GM23338 (cell line): ENCODE data around the gene MPZL1. TPM values are rescaled to one million over a fixed set of nuclear protein-coding genes. Genes with fewer than 3 reads are reported as not detected.

Experiments
- ATAC-seq: fragments of 200-7000 bp; cut with Tn5 transposase; 3 replicates; pipeline ENCODE4 v1.9.1; 2020
- DNase-seq: peaks from one replicate; pipeline ENCODE4 v3.0.0-alpha.2; 2015; ENCODE audit warnings: low spot score
- H2AFZ ChIP-seq: fragments of 200-600 bp; sonication (generic); 2 replicates; pipeline ENCODE4 v1.8.0; 2016; ENCODE audit warnings: antibody characterized with exemption, mild to moderate bottlenecking, moderate library complexity
- H3F3A ChIP-seq: fragments of 200-600 bp; sonication (generic); replicated peaks from 2 replicates; pipeline ENCODE4 v1.8.0; 2017; ENCODE audit warnings: antibody characterized with exemption, mixed run types, low read depth
- H3K27ac ChIP-seq: fragments of 200-600 bp; sonication (generic); 2 replicates; pipeline ENCODE4 v1.6.1; 2016; ENCODE audit warnings: low read depth
- H3K27me3 ChIP-seq: fragments of 200-600 bp; sonication (generic); 2 replicates; pipeline ENCODE4 v1.8.0; 2016; ENCODE audit warnings: mild to moderate bottlenecking, mixed run types, moderate library complexity; ENCODE audit not compliant: insufficient read depth
- H3K36me3 ChIP-seq: fragments of 200-600 bp; sonication (generic); 2 replicates; pipeline ENCODE4 v1.8.0; 2016; ENCODE audit warnings: mild to moderate bottlenecking; ENCODE audit not compliant: insufficient read depth
- H3K4me1 ChIP-seq: fragments of 200-600 bp; sonication (generic); 2 replicates; pipeline ENCODE4 v1.8.0; 2016; ENCODE audit warnings: mild to moderate bottlenecking, moderate library complexity; ENCODE audit not compliant: insufficient read depth
- H3K4me2 ChIP-seq: fragments of 200-600 bp; sonication (generic); 2 replicates; pipeline ENCODE4 v1.7.1; 2017; ENCODE audit warnings: mixed run types
- H3K4me3 ChIP-seq: fragments of 200-600 bp; sonication (generic); 2 replicates; pipeline ENCODE4 v1.6.1; 2016; ENCODE audit warnings: mixed run types
- H3K79me2 ChIP-seq: fragments of 200-600 bp; sonication (generic); replicated peaks from 2 replicates; pipeline ENCODE4 v1.8.0; 2017; ENCODE audit warnings: mild to moderate bottlenecking; ENCODE audit not compliant: insufficient read depth
- H3K9me2 ChIP-seq: fragments of 200-600 bp; sonication (generic); 2 replicates; pipeline ENCODE4 v1.8.0; 2017; ENCODE audit not compliant: insufficient read depth
- H4K20me1 ChIP-seq: fragments of 200-600 bp; sonication (generic); replicated peaks from 2 replicates; pipeline ENCODE4 v1.8.0; 2017; ENCODE audit warnings: mild to moderate bottlenecking; ENCODE audit not compliant: insufficient read depth
- H3K27ac Mint-ChIP-seq: 2 replicates; pipeline ENCODE4 v1.8.0; 2020; ENCODE audit warnings: inconsistent platforms, mild to moderate bottlenecking, moderate library complexity, mixed read lengths
- H3K27me3 Mint-ChIP-seq: 3 replicates; pipeline ENCODE4 v1.8.0; 2022; ENCODE audit warnings: low read depth, mild to moderate bottlenecking, moderate library complexity, mixed read lengths, inconsistent platforms; ENCODE audit not compliant: insufficient read depth, poor library complexity
- H3K36me3 Mint-ChIP-seq: 3 replicates; pipeline ENCODE4 v1.8.0; 2021; ENCODE audit warnings: low read depth, mild to moderate bottlenecking, inconsistent platforms, moderate library complexity, mixed read lengths
- H3K4me1 Mint-ChIP-seq: 3 replicates; pipeline ENCODE4 v1.8.0; 2020; ENCODE audit warnings: mild to moderate bottlenecking, inconsistent platforms, mixed read lengths
- H3K4me3 Mint-ChIP-seq: 3 replicates; pipeline ENCODE4 v1.8.0; 2021; ENCODE audit warnings: moderate library complexity, mild to moderate bottlenecking, inconsistent platforms, mixed read lengths
- H3K9me3 Mint-ChIP-seq: 3 replicates; pipeline ENCODE4 v1.8.0; 2020; ENCODE audit warnings: moderate library complexity, mild to moderate bottlenecking, inconsistent platforms, mixed read lengths
- EZH2 ChIP-seq: fragments of 200-600 bp; sonication (generic); IDR thresholded peaks from one replicate; pipeline ENCODE4 v1.8.0; 2017; ENCODE audit warnings: antibody characterized with exemption, mild to moderate bottlenecking, low read depth; ENCODE audit not compliant: unreplicated experiment
- EZH2phosphoT487 ChIP-seq: fragments of 200-600 bp; sonication (generic); IDR thresholded peaks from one replicate; pipeline ENCODE4 v1.8.1; 2018; ENCODE audit warnings: antibody characterized with exemption; ENCODE audit not compliant: unreplicated experiment
- JUNB ChIP-seq: IDR thresholded peaks from one replicate; pipeline ENCODE4 v1.6.1; 2016; ENCODE audit warnings: antibody characterized with exemption; ENCODE audit not compliant: unreplicated experiment
- NANOG ChIP-seq: IDR thresholded peaks from 2 replicates; pipeline ENCODE4 v1.6.1; 2016; ENCODE audit warnings: antibody characterized with exemption, borderline replicate concordance
- POLR2AphosphoS5 ChIP-seq: IDR thresholded peaks from 2 replicates; pipeline ENCODE4 v1.6.1; 2016; ENCODE audit warnings: antibody characterized with exemption, low read depth
- REST ChIP-seq: IDR thresholded peaks from one replicate; pipeline ENCODE4 v1.6.1; 2018; ENCODE audit warnings: antibody characterized with exemption; ENCODE audit not compliant: unreplicated experiment
- ZNF114 ChIP-seq: fragments of 250-450 bp; sonication (Bioruptor Pico); IDR thresholded peaks from 2 replicates; pipeline ENCODE4 v1.5.0; 2020; ENCODE audit warnings: mild to moderate bottlenecking, moderate library complexity
- ZNF331 ChIP-seq: fragments of 250-450 bp; sonication (Bioruptor Pico); IDR thresholded peaks from 2 replicates; pipeline ENCODE4 v1.5.0; 2020; ENCODE audit warnings: low read depth, mild to moderate bottlenecking, moderate library complexity
- ZNF462 ChIP-seq: fragments of 250-450 bp; sonication (Bioruptor Pico); IDR thresholded peaks from 2 replicates; pipeline ENCODE4 v1.5.0; 2020; ENCODE audit warnings: mild to moderate bottlenecking, moderate library complexity
- polyA plus RNA-seq: library from polyadenylated mRNA; unstranded; fragments of >200 nt; fragmentation: Nextera tagmentation; extraction: Ambion mirVana; gene quantifications from 2 replicates; pipeline ENCODE4 v1.2.1, GENCODE V29; 2016
- total RNA-seq: library from RNA; depleted of rRNA; stranded (reverse); fragments of >200 nt; shearing (Covaris generic); gene quantifications from 2 replicates; pipeline ENCODE4 v1.2.3, GENCODE V29; 2014
- TF ChIP-seq, protein P1 (sequence below): IDR thresholded peaks from 2 replicates; pipeline ENCODE4 v1.6.1; 2016; ENCODE audit warnings: antibody characterized with exemption
- TF ChIP-seq, protein P2 (sequence below), 2 experiments: fragments of 200-600 bp in 1 of 2; sonication (generic) in 1 of 2; conservative IDR thresholded peaks; 2 replicates each; pipeline versions ENCODE4 v1.5.1 to v1.6.1; 2016 to 2017; ENCODE audit warnings: antibody characterized with exemption in 2 of 2, low read depth in 2 of 2, mild to moderate bottlenecking in 2 of 2, moderate library complexity in 1 of 2

The MPZL1 gene
- total and polyA plus RNA-seq, 2 experiments from 2014 or later: 35.1 to 85.1 TPM

GRCh38 chr1:167751676-167752075, 29.9 kb downstream of the MPZL1 start (continued):
- no peak for TF ChIP-seq ZNF114 (CRISPR knock-in tag)

DNA sequence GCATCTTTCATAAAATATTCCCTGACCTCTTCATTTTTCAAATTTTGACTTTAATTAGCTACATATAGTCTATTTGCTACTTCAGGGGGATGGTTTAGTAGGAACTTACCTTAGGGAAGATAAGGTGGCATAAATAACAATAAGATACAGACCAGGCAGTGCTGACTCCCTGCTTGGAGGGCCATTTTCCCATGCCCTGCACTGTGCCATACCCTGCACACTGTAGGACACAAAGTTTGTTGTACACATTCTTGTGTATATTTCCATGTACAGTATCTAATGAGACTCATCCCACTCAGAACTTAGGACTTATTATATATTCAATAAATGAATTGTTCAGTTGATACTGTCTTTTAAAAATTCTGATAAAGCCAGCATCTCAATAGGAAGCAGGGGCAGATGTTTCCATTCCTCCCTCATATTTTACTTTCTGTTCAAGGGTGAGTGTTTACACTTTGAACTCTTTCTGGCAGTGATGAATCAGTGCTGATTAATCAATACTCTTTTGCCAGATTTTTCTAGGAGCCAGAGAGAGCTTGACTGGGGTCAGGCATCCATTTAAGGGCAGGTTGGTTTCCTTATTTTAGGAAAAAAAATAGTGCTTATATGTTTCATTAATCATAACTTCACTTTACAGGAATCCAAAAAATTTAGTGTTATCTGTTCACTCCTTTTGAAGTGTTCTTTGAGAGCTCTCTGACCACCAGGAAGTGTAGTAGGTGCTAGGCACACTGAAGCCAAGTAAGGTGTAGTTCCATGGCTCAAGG, 30.6 kb downstream of the MPZL1 start:
- peaks cover 2% of the 10 kb centered on the region for H3K27me3 Mint-ChIP-seq
- Histone ChIP-seq H3K4me3 (no peak overlapping the region), H2AFZ (no peak overlapping the region), H3K4me2 (no peak overlapping the region), H3K36me3 (no peaks in the 10 kb centered on the region), H4K20me1 (peaks cover 17% of the 10 kb centered on the region; the same call in 1 of the 2 replicates), H3K27ac (no peak overlapping the region), H3K79me2 (peaks cover 99% of the 10 kb centered on the region), H3K4me1 (no peaks in the 10 kb centered on the region; the same call in 1 of the 2 replicates), H3K27me3 (no peaks in the 10 kb centered on the region), H3F3A (no peaks in the 10 kb centered on the region), H3K9me2 (no peaks in the 10 kb centered on the region)
- no peak overlapping the region for H3K4me3 Mint-ChIP-seq
- TF ChIP-seq EZH2: no peak
- no peak for TF ChIP-seq ZNF114 (CRISPR knock-in tag)
- TF ChIP-seq ZNF331 (CRISPR knock-in tag): no peak
- TF ChIP-seq, protein P1, sequence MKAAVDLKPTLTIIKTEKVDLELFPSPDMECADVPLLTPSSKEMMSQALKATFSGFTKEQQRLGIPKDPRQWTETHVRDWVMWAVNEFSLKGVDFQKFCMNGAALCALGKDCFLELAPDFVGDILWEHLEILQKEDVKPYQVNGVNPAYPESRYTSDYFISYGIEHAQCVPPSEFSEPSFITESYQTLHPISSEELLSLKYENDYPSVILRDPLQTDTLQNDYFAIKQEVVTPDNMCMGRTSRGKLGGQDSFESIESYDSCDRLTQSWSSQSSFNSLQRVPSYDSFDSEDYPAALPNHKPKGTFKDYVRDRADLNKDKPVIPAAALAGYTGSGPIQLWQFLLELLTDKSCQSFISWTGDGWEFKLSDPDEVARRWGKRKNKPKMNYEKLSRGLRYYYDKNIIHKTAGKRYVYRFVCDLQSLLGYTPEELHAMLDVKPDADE: no peak
- TF ChIP-seq JUNB: no peak
- no peak for TF ChIP-seq EZH2phosphoT487
- TF ChIP-seq ZNF462 (CRISPR knock-in tag): no peak
- no peak for TF ChIP-seq POLR2AphosphoS5
- TF ChIP-seq NANOG: no peak
- TF ChIP-seq, protein P2, sequence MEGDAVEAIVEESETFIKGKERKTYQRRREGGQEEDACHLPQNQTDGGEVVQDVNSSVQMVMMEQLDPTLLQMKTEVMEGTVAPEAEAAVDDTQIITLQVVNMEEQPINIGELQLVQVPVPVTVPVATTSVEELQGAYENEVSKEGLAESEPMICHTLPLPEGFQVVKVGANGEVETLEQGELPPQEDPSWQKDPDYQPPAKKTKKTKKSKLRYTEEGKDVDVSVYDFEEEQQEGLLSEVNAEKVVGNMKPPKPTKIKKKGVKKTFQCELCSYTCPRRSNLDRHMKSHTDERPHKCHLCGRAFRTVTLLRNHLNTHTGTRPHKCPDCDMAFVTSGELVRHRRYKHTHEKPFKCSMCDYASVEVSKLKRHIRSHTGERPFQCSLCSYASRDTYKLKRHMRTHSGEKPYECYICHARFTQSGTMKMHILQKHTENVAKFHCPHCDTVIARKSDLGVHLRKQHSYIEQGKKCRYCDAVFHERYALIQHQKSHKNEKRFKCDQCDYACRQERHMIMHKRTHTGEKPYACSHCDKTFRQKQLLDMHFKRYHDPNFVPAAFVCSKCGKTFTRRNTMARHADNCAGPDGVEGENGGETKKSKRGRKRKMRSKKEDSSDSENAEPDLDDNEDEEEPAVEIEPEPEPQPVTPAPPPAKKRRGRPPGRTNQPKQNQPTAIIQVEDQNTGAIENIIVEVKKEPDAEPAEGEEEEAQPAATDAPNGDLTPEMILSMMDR (conservative IDR thresholded peaks at IDR 0.05; ENCODE audit: low read depth in 2 of 2): no peak
- TF ChIP-seq REST: no peak
- no peaks in the 10 kb centered on the region for H3K36me3 Mint-ChIP-seq
- H3K27ac Mint-ChIP-seq: no peak overlapping the region; the same call in 1 of the 2 replicates
- DNase-seq (no peak), ATAC-seq (no peak)
- peaks cover 13% of the 10 kb centered on the region for H3K4me1 Mint-ChIP-seq
- no peaks in the 10 kb centered on the region for H3K9me3 Mint-ChIP-seq
